ENCODE data around the gene ELMO1.

- TF ChIP-seq EZH2 (IDR thresholded peaks at IDR 0.05; ENCODE audit: borderline replicate concordance) (no peak), EZH2phosphoT487 (IDR thresholded peaks at IDR 0.05; ENCODE audit: low read depth, severe bottlenecking, unreplicated experiment) (no peak), CTCF (IDR thresholded peaks at IDR 0.05; ENCODE audit: poor library complexity) (no peak)
Measured at GRCh38 chr7:36929791-36930190, 518.9 kb downstream of the ELMO1 start.

Measured in hepatocyte (in vitro differentiated cells).